GM19324 (cell line): ENCODE measurements around the gene ALDH1A1.
"Not testable (repeated sequence)": the region's sequence is repeated elsewhere in the genome, so short reads cannot be mapped to it uniquely, and the experiment has no call there.

Experiments
- ATAC-seq: cut with Tn5 transposase; IDR thresholded peaks from one replicate; pipeline ENCODE4 v1.9.1; 2021; ENCODE audit warnings: mild to moderate bottlenecking, moderate library complexity; ENCODE audit not compliant: unreplicated experiment, low FRiP score

The ALDH1A1 gene

DNA sequence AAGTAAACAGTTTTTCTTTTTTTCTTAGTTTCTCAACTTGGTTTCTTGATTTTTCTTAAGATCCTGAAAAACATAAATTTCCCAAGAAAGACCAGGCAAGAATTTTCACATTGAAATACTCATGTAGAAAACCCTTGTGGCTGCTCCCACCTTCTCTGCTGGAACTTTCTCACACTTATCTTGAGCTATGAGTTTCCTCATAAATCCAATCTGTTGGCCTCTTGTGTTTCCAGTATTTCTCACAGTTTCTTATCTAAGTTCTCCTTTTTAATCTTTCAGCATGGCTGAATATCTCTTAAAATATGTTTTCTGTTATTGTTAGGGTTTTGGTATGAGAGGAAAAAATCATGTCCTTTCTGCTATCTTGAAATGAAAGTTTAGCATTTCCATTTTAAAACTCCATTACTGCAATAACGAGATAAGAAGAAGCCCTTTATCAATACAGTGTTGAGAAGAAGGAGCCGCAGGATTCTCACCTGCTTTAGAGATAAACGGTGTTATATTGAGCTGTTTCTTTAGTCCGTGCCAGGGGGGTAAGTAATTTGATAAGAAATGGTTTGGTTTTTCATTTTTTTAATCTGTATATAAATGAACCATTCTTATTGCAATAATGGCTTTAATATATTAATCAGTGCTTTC is 89.3 kb downstream of the ALDH1A1 start:
- ATAC-seq: no peak

GRCh38 chr9:72862788-72863187 is 90.1 kb downstream of the ALDH1A1 start:
- ATAC-seq: not testable (repeated sequence)

DNA sequence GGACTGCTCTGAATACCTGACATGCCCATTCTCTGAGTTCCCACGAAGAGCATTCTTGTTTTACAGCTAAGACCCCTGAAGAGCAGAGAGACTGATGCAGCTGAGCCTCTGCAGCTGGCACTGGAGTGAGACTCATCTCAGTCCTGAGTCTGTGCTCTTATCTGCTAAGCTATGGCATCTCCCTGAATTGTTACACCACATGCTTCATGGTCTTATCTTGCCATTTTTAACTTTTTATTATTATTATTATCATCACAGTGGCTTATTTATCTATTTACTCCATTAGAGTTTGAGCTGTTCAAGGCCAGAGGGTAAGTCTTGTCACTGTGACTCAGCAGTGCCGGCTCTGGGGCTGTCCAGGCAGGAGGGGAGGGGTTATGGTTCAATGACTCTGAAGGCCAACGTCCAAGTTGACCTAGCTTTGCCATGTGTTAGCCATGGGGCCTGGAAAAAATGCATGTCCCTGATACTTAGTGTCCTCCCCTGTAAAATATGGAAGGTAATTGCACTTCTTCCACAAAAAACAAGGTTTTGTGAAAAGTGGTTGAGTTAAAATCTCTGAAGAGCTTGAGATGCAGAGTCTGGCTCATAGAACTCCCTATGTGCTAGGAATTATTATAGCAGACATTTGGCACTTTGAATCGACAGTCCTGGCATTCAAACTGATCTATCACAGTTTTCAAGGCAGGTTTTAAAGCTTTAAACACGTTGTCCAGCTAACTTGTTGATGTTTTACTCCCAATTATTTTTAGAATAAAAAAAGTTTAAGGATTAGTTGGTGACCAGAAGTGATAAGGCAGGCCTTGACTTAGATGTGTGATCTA is 94.6 kb downstream of the ALDH1A1 start:
- no peak for ATAC-seq

DNA sequence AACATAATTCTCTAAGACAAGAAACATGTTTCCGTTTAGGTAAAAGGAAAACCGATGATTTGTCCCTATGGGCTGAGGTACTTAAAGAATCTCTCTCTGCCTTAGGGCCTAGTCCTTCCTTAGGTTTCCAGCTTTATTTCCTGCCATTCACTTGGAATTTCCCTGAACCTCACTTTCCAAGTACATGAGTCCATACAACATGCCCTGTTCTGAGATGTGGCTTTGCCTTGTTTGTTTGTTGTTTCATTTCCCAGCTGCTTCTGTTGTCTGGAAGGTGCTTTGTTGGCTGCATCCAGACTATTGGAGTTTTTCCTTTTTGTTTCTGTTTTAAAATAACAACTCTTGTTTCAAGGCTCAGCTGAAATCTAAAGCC is 95.2 kb downstream of the ALDH1A1 start:
- no peak for ATAC-seq

DNA sequence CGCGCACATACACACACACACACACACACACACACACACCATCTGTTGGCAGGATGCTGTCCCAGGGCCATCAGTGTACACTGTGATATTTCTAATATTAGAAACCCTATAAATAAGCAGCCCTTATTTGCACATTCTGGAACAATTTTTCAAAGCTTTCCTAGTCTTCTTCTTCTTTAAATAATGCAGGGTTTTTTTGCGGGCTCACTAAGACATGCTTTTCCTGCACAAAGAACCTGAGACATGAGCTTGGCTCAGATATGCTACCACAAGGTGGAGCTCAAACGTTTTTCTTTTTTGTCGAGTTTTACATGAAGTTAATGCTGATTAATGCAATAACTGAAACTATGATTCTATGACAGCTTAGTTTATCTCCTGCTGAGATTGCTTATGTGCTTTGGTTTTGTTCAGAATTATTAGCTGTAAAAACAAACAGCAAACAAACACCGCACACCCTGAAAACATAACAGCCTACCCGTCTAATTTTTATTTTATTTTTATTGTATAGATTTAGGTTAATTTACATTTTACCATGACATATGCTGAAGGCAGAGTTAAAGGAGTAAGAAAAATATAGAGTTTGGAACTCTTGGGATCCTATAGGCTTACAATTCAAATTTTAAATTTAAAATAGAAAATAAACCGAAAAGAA is 95.8 kb downstream of the ALDH1A1 start:
- ATAC-seq: no peak

- no peak for ATAC-seq
Observed at GRCh38 chr9:72855890-72856523, 96.8 kb downstream of the ALDH1A1 start.

DNA sequence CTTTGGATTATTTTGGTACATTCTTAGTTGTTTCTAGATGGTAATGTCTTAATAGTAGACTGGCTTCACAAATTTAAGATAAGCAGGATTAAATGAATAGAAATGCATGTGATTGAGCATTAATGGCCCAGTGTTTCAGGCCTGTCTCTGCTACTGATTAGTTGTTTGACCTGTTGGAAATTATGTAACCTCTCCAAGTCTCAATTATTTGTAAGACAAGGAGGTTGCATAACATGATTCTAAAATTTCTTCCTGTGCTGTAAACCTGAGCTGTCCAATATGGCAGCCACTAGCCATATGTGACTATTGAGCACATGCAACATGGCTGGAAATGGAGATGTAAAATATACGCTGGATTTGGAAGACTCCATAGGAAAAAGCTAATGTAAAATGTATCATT is 97.5 kb downstream of the ALDH1A1 start:
- ATAC-seq: no peak
